AG20443 (cell line): ENCODE measurements around the gene PHF3.
"Not testable (repeated sequence)": the region's sequence is repeated elsewhere in the genome, so short reads cannot be mapped to it uniquely, and the experiment has no call there.

Experiments
- DNase-seq: peaks from one replicate; pipeline ENCODE4 v3.0.0; 2012; ENCODE audit warnings: low spot score, mixed read lengths

Gene PHF3

GRCh38 chr6:63706630-63707029 lies 71.0 kb downstream of the PHF3 start:
- DNase-seq: no peak

DNA sequence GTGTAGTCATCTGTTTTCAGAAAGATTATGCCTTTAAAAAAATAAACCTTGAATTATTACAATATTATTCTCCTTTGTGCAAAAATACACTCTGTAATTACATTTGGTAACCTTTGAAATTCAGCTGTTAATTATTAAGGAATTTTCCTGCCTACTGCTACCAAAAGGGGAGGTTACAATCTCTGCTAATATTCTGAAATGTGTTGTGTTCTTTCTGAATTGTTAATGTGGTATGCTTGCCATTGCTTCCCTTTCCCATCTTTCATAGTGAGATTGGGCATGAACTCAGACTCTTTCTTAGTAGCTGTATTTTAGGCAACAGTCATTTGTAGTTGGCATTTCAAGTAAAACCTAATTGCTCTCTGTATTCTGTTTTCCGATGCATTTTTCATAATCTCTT lies 73.0 kb downstream of the PHF3 start:
- DNase-seq: no peak

- no peak for DNase-seq
These were observed 73.5 kb downstream of the PHF3 start for GRCh38 chr6:63709148-63709547.

DNA sequence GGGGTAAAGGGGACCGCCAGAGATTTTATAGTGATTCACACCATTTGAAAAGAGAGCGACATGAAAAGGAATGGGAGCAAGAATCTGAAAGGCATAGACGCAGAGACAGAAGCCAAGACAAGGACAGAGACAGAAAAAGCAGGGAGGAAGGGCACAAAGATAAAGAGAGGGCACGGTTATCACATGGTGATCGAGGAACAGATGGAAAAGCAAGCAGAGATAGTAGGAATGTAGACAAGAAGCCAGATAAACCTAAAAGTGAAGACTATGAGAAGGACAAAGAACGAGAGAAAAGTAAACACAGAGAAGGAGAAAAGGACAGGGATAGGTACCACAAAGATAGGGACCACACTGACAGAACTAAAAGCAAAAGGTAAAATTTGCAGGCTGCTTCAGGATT lies 77.7 kb downstream of the PHF3 start:
- DNase-seq: no peak

- no peak for DNase-seq
These were observed 78.5 kb downstream of the PHF3 start for GRCh38 chr6:63714091-63714490.

GRCh38 chr6:63716169-63716568 lies 80.6 kb downstream of the PHF3 start:
- no peak for DNase-seq

DNA sequence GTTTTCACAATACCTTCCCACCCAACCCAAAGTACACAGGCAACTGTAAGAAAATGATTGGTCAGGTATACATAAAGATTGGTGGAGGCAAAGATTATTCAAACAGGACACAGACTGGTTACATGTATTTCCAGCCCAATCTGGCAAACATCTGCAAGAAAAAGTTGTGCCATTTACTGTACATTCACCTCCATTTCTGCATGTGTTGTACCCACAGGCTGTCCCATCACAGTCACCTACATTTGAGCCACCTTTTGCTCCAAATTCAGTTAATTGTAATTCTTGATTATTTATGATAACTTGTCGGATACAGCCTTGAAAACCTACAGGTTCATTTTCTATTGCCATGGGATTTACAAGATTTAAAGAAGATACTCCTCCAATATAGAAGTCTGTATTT lies 85.6 kb downstream of the PHF3 start:
- no peak for DNase-seq

GRCh38 chr6:63724721-63725120 lies 89.1 kb downstream of the PHF3 start:
- DNase-seq: no peak

GRCh38 chr6:63730311-63730710 lies 94.7 kb downstream of the PHF3 start:
- DNase-seq: no peak

DNA sequence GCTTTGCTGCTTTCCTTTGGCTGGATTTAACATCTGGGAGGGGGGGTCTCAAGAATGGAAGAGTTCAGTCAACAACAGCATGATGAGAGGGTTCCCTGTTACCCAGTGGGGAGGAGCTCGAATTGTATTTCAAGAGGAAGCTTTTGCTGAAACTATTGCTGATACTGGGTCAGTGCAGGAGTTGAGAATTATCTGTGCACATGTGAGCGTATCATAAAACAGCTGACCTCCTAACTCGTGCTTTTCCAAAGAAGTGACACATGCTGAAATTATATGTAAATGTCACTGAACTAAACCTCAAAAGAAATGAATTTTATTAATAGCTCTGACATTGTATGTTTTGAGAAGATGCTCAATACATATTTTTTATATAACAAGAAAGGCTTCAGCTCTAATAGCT lies 96.3 kb downstream of the PHF3 start:
- no peak for DNase-seq

GRCh38 chr6:63732336-63732735 lies 96.7 kb downstream of the PHF3 start:
- DNase-seq: no peak

GRCh38 chr6:63734923-63735322 lies 99.3 kb downstream of the PHF3 start:
- no peak for DNase-seq

DNA sequence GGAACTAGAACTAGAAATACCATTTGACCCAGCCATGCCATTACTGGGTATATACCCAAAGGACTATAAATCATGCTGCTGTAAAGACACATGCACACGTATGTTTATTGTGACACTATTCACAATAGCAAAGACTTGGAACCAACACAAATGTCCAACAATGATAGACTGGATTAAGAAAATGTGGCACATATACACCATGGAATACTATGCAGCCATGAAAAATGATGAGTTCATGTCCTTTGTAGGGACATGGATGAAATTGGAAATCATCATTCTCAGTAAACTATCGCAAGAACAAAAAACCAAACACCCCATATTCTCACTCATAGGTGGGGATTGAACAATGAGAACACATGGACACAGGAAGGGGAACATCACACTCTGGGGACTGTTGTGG lies 102.6 kb downstream of the PHF3 start:
- DNase-seq: not testable (repeated sequence)

DNA sequence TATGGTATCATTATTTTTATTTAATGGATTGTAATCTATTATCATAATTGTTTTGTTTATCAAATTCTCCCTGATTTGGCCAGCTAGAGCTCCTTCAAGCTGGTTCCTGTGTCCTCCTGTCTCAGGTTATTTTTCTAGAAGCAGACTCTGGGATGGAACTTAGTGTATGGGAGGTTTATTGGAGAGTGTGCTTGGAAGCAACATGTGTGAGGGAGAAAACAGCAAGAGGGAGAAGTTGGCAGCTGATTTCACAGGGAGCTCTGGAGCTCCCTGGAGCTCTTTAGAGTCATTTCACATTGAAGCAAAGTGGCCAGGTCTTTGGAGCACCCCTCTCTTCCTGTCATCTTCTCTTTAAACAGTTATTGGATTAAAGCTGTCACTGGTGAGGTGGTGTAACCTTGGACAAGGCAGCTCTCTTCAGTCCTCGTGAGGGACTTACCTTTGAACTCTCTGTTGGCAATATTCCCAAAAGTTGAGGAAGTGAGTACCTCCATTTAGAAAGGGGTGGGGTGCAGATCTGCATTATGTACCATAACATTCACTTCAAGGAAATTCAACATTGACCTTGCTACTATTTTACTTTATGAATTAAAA lies 103.6 kb downstream of the PHF3 start:
- DNase-seq: no peak

- peak; percentile 14 for DNase-seq
These were observed 105.1 kb downstream of the PHF3 start for GRCh38 chr6:63740709-63741108.

DNA sequence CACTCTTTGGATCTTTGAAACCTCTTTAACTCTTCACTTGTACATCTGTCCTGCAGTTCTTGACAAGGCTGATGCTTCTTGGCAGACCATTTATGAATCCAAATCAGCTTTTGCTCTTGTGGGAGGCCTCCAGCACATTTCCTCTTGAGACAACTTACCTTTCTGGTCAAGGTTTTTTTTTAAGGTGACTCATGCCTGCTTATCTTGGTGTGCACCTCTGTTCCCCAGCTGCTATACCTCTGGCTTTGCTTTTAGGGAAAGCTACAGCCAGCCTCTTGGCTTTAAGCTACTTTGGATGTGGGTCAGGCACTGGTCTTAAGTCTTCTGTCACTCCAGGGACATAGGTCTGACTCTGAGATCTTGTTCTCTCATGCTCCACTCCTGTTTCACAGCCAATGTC lies 106.5 kb downstream of the PHF3 start:
- no peak for DNase-seq

GRCh38 chr6:63743691-63744090 lies 108.1 kb downstream of the PHF3 start:
- DNase-seq: no peak

DNA sequence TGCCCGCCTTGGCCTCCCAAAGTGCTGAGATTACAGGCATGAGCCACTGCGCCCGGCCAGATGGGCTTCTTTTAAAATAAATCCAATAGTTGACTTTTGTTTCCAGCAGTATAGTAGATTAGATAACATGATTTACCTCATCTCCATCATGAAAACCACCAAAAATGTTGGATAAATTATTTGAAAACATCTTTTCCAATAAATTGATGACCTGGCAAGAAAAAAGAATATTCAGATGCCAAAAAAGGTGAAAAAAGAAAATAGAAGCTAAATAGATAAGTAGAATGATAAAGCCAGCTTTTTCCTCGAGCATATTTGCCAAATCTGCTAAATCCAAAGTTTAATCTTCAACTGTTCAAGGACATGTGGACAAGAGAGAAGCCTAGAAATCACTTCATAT lies 109.2 kb downstream of the PHF3 start:
- no peak for DNase-seq

- DNase-seq: no peak
These were observed 110.2 kb downstream of the PHF3 start for GRCh38 chr6:63745784-63746183.

DNA sequence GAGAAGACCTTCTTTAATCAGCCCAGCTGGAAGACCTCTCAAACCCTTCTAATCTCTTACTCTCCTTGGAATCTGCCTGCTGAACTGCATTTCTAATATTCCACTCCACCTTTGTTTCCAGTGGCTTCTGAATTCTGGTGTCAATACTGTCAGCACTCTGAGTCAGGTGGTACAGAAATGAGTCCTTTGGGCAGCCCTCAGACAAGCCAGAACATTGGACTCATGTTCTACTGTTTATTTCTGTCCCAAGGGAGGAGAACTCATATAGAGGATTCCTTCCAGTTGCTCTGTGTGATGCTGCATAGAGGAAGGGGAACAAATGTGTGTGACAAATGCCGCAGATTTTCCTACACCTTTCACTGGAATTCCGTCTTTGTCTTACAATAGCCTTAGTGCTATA lies 114.8 kb downstream of the PHF3 start:
- no peak for DNase-seq

- not testable (repeated sequence) for DNase-seq
These were observed 121.7 kb downstream of the PHF3 start for GRCh38 chr6:63757275-63757674.

GRCh38 chr6:63757826-63758225 lies 122.2 kb downstream of the PHF3 start:
- DNase-seq: no peak

- DNase-seq: no peak
These were observed 124.1 kb downstream of the PHF3 start for GRCh38 chr6:63759605-63760105.

- DNase-seq: no peak
These were observed 124.6 kb downstream of the PHF3 start for GRCh38 chr6:63760199-63760598.
